Forelimb muscle (tissue), 1 donor: ENCODE measurements around the gene PLEKHM3. TPM values are rescaled to one million over a fixed set of nuclear protein-coding genes. Genes with fewer than 3 reads are reported as not detected.
"Not testable (repeated sequence)": the region's sequence is repeated elsewhere in the genome, so short reads cannot be mapped to it uniquely, and the experiment has no call there.

Experiments
- DNase-seq: peaks from one replicate; pipeline ENCODE4 v3.0.0-alpha.2; 2013; ENCODE audit warnings: low read depth
- polyA plus RNA-seq: library from polyadenylated mRNA; unstranded; fragments of 120-200 nt; gene quantifications from one replicate; pipeline ENCODE4 v1.2.1, GENCODE V29; 2013; ENCODE audit not compliant: insufficient read length

The PLEKHM3 gene
- polyA plus RNA-seq, 1 donor = 5.9 TPM

DNA sequence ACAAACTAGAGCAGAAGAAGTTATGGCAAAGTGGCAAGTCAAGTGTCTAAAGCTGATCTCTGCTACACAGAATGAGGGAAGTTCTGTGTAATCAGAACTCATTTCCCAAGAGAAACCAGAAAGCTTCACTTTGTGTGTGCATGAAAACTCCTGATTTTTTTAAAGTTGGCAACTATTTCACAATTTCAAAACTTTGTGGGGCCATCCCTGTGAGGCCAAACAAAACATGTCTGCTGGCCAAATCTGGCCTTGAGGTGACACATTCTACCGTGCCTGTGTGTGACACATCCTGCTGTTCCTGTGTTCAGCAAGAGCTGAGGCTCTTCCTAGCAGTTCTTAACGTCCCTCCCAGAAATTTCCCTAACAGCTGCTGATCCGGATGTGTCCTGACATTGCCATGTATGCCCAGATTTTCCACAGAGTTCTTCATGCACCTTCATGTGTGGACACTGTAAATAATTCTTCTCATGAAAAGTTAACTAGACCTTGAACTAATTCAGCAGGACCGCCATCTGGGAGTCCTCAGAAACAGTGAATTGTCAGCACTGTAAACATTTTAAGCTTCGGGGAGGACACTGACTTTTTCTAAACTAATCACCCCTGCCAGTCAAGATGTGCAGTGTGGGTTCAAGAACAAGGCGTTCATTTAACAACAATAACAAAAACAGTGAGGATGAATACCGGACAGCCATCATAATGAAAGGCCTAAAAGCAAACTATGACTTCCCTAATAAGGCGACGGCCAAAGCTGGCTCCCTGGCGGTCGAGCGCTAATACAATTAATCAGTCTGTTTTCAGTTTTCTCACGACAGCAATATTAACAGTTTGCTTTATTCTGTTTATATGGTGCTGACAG lies 99.0 kb downstream of the PLEKHM3 start:
- DNase-seq = no peak

DNA sequence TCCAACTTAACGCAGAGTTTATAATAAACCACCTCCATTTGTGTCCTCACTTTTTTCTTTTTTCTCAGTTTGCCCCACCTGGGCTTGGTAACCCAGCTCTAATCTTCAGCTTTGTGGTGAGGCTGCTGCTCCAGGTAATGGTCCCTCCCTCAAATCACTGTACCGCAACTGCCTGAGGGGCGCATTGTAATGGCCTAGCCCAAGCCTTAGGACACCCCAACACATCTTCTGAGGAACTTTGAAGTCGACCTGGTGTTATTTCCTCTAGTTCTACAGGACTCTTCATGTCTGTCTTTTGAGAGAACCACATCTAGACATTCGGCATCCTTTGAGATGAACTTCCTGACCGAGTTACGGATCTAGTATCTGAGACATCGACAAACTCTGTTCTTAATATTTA lies 99.7 kb downstream of the PLEKHM3 start:
- DNase-seq = no peak

- no peak for DNase-seq
Observed at GRCh38 chr2:207921606-207922005, 103.7 kb downstream of the PLEKHM3 start.

DNA sequence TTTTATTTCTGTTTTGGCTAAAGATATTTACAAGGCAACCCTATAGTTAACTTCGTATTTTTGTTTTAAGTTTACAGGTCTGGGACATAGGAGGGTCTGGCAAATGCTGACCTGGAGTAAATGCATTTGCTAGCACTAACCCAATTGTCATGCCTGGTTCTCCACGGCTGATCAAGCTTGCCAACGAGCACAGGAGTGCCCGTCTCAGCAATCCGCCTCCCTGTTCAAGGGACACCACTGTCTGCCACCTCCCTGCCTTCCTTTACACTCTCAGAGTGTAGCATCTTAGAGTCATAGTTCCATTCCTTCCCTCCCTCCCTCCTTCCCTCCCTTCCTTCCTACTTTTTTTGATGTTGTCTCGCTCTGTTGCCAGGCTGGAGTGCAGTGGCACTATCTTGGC lies 104.6 kb downstream of the PLEKHM3 start:
- no peak for DNase-seq

DNA sequence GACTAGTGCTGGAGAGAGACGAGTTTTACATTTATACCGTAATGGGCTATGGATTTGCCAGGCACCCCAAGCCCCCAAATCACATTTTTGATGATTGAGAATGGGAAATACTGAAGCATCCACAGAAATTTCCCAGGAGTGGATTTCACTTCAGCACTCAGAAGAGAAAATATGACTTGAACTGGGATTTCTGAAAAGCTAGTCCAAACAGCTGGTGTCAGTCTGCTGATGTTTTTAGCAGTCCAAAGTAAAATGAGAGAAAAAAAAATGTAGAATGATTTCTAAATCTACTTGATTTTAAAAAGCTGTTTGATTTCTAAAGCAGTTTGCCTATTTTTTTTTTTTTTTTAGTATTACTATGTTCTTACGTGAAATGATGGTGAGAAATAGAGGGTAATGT lies 105.0 kb downstream of the PLEKHM3 start:
- DNase-seq = peak; percentile 13

DNA sequence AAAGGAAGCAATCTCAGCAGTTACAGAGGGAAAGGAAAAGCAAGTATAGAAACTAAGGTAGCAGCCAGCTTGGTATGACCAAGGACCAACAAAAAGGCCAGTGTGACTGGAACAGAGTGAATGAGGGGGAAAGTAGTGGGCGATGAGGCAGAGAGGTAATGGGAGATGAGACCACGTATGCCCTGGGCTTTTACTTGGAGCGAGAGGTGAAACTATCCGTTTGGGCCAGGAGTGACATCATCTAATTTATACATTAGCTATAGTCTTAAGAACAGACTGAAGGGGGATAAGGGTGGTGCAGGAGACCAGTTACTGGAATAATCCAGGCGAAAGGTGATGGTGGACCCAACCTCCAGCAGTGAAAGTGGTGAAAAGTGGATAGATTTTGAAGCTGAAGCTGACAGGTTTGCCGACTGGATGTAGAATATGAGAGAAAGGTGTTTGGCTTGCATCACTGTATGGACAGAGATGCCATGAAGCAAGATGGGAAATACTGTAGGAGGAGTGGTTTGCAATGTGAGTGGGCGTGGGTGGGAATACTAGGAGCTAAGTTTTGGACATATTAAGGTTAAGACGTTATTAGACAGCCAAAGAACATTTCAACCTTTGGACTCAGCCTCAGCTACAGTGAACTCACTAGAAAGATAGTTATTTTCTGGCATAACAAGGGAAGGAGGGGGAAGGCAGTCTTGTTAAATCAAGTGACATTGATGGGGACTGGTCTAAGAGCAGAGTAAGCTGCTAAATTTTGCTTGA lies 106.0 kb downstream of the PLEKHM3 start:
- DNase-seq = no peak

DNA sequence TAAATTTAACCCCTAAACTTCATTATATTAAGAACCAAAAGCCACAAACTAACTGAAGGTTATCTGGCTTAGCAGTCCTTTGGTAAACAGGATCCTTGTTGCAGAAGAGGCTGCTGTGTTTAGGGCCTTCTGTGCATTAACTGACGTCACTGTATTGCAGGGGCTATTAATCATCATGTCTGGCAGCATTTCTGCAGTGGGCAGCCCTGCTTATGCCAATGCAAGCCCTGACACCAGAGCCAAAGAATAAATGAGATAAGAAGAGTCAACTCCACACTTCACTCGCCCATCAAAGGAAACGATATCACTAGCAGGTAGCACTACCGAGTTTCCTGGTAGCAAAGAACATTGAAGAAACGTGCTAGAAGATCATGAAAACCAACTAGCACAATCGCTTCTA lies 110.6 kb downstream of the PLEKHM3 start:
- DNase-seq = no peak

DNA sequence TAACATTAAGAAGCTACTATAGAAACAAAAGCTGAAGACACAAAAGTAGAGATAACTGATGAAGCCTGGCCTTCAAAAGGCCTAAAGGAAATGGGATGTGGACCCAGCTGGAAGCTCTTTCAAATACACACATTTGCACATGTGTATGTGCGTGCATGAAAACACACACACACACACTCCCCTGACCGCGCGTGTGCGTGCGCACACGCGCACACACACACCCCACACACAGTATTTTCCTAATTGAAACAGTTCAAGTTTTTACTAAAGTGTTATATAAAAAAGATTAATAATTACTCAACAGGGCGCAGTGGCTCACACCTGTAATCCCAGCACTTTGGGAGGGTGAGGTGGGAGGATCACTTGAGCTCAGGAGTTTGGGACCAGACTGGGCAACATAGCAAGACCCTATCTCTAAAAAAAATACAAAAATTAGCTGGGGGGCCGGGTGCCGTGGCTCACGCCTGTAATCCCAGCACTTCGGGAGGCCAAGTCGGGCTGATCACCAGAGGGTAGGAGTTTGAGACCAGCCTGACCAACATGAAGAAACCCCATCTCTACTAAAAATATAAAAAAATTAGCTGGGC lies 111.5 kb downstream of the PLEKHM3 start:
- no peak for DNase-seq

- no peak for DNase-seq
Observed at GRCh38 chr2:207911856-207912255, 113.5 kb downstream of the PLEKHM3 start.

DNA sequence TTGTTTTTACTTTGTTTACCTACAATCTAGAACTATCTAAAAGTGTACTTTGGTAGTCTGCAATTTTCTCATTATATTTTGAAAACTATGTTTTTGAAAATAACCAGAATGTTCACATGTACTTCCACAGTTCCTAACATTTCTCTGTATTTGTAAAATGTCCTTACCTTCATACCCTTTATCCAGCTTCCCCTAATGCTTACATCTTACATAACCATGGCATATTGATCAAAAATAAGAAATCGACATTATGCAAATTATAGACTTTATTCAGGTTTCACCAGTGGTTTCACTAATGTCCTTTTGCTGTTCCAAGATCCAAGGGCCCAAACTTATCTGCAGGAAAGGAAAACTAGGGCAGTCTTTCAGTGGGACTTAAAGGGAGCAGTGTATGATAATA lies 114.1 kb downstream of the PLEKHM3 start:
- no peak for DNase-seq

- DNase-seq = not testable (repeated sequence)
Observed at GRCh38 chr2:207906495-207906894, 118.8 kb downstream of the PLEKHM3 start.

GRCh38 chr2:207905546-207905945 lies 119.8 kb downstream of the PLEKHM3 start:
- DNase-seq = no peak

- no peak for DNase-seq
Observed at GRCh38 chr2:207903236-207903635, 122.1 kb downstream of the PLEKHM3 start.

DNA sequence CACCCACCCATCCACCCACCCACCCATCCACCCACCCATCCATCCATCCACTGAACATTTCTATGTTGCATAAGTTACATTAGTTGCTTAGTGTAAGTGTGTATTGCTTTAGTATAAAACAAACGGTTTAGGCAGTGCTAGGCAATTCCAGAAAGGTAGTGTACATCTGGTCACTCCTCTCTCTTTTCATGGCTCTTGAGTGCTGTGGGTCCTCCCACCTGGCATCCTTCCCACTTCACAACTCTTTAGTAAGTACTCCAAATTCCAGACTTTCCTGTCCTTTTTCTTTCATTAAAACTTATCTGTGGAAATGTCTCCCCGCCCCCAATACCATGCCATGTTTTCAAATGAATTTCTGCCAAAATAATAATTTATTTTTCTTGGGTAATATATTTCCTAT lies 122.5 kb downstream of the PLEKHM3 start:
- DNase-seq = no peak

DNA sequence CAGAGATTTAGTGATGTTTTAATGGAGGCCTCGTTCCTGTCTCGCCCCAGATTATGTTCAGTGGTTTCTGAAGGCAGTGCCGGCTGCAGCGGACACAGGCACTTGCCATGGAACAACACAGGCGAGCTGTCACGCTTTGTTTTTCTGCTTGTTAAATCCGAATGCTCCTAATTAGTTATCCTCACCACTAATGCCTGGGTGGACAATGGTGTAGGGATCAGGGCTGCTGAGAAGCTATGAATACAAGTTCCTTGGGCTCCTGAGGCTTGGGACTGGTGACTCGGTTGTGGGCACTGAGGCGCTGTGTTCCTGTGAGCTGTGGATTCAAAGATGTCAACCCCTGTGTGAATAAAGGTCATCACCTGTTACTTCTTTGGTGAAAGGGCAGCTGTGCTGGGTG lies 123.5 kb downstream of the PLEKHM3 start:
- no peak for DNase-seq

DNA sequence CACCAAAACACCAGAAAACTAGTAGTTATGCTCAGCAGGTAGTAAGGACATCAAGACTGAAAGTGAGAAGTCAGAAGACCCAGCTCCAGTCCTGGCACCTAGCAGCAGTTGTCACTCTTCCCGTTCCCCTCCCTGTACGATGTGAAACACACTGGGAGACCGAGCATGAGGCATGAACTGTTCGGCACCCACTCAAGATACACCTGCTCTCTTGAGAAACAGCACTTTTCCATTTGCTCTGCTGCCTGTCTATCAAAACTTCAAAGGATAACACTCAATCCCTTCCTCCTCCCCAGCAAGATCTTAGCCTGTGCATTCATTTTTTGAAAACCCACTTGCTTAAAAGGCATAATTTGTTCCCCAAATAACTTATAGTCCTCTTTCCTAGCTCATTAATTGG lies 123.9 kb downstream of the PLEKHM3 start:
- DNase-seq = no peak

DNA sequence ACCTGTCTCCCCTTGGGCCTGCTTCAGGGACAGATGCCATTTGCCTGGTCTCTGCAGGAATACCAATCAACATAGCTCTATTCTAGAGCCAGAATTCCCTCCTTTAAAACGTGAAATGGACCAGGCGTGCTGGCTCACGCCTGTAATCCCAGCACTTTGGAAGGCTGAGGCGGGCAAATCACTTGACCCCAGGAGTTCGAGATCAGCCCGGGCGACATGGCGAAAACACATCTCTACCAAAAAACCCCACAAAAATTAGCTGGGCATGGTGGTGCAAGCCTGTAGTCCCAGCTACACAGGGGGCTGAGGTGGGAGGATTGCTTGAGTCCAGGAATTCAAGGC lies 127.0 kb downstream of the PLEKHM3 start:
- no peak for DNase-seq

DNA sequence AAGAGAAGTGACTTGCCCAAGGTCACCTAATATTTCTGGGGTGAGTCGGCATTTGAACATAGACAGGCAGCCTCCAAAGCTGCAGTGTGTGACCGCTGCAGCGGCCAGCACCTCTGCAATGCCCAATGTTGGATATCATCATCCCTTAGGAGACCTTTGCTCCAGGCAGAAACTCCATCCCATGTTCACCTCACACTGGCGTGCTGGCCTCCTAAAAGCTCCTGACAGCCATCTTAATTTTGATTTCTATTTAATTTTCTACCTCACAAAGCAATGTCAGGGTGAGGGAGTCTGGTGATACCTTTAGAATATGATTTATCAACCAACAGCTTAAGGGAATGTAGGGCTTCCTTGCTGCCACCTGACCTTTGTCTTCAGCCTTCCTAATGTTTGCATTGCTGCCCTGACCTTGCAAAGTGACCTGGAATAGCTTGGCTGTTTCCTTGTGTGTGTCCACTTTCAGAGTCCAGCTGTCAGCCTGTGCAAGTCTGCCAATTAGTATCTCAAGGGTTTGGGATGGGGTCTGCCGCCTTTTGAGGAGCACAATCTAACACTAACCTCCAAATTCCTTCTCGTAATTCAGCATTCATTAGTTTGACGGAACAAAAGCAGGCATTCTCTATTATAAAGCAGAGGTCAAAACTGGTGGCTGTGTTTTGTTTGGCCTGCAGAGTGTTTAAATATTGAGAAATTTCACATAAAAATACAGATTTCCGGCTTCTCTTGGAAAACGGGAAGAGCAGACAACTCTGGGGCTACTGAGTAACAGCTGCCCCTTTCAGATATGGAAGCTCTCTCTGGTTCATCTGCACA lies 127.6 kb downstream of the PLEKHM3 start:
- no peak for DNase-seq

DNA sequence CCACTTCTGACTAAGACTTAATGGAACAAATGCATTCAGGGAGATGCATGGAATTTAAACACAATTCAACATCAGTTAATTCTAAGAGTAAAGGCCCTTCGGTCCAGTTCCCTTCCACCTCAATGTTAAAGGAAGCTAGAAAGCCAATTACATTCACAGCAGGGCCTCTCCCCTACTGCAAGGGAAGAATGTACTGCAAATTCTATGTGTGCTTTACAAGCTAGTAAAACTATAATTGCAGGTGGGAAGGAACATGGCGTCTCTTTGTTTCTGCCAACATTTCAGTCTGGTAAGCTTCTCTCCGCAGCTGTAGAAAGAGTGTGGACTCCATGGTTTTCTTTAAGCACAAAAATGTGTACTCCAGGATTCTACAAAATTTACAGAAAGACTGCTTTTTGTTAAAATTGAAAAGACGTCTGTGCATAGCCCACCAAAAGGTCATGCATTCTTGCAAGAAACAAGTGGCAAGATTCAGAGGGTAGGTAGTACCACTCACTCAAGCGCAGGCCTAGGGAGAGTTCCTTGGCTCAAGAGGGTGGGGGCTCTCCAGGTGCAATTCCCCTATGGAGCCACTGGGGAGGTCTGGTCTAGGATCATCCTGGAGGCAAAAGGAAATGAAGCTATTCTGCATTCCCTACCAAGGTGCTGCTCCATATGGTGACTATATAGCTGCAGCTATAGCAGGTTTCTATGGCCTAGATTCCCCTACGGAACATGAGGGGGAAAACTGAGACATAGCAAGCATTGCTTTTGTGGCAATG lies 128.6 kb downstream of the PLEKHM3 start:
- DNase-seq = no peak

DNA sequence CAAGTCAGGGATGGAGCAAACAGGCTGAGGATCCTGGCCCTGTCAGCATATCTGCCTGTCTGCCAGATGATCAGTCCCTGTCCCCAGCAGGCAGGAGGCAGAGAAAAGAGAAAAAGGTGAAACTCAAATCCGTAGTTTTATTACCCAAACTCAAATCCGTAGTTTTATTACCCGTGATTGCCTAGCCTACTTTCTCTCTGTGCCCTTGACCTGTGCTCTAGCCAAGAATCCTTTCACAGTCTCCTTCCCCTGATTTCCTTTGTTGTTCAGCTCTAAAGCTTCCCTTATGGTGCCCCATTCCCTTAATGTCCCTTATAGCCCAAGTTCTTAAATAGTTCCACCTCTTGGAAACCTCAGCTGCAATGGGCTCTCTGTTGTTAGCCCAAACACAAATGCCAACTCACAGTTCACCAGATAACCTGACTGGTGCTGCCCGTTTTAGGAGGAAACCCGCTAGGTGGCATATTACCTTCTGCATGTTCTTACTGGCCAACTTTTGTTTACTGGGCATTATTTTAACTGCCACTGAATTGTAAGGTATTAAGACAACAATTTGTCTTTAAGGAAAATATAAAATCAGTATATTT lies 130.0 kb downstream of the PLEKHM3 start:
- DNase-seq = no peak
